Astrocyte of the cerebellum (primary cell): ENCODE data around the gene PLCL1.

Source experiments
- DNase-seq: peaks from one replicate; pipeline ENCODE4 v3.0.0-alpha.2; 2011; ENCODE audit warnings: low read depth
- H3K4me3 ChIP-seq: 2 replicates; pipeline ENCODE4 v1.5.1; 2011; ENCODE audit warnings: mild to moderate bottlenecking, low read depth, low read length, moderate library complexity
- in situ Hi-C: cut with HindIII; loops from 2 replicates; pipeline ENCODE4 v1.10.0; 2017; ENCODE audit warnings: low sequenced_read_pairs
- TF ChIP-seq, protein P1 (sequence below): IDR thresholded peaks from 2 replicates; pipeline ENCODE4 v1.5.1; 2012; ENCODE audit warnings: low read length, low read depth, moderate library complexity, mild to moderate bottlenecking; ENCODE audit errors: missing control alignments

PLCL1 gene

DNA sequence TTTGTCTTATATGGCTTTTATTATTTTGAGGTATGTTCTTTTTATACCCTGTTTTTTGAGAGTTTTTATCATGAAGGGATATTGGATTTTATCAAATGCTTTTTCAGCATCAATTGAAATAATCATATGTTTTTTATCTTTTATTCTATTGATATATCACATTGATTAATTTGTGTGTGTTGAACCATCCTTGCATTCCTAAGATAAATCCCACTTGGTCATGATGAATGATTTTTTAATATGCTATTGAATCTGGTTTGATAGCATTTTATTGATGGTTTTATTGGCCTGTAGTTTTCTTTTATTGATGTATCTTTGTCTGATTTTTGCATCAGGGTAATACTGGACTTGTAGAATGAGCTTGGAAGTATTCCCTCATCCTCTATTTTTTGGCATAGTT lies 160.3 kb downstream of the PLCL1 start:
- in situ Hi-C loops: no loop called here
- H3K4me3 ChIP-seq: no peak overlapping the region
- TF ChIP-seq, protein P1, sequence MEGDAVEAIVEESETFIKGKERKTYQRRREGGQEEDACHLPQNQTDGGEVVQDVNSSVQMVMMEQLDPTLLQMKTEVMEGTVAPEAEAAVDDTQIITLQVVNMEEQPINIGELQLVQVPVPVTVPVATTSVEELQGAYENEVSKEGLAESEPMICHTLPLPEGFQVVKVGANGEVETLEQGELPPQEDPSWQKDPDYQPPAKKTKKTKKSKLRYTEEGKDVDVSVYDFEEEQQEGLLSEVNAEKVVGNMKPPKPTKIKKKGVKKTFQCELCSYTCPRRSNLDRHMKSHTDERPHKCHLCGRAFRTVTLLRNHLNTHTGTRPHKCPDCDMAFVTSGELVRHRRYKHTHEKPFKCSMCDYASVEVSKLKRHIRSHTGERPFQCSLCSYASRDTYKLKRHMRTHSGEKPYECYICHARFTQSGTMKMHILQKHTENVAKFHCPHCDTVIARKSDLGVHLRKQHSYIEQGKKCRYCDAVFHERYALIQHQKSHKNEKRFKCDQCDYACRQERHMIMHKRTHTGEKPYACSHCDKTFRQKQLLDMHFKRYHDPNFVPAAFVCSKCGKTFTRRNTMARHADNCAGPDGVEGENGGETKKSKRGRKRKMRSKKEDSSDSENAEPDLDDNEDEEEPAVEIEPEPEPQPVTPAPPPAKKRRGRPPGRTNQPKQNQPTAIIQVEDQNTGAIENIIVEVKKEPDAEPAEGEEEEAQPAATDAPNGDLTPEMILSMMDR: no peak
- DNase-seq: no peak

DNA sequence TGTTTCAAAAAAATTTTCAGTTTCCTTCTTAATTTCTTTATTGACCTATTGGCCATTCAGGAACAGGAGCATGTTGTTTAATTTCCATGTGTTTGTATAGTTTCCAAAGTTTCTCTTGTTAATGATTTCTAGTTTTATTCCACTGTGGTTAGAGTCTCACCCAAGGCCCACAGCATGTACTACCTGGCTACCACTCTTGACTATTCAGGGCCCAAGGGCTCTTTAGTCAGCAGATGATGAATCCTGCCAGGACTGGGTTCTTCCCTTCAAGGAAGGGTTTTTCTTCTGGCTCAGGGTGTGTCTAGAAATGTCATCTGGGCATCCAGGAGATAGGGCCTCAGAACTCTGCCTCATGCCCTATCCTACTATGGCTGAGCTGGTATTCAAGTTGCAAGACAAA lies 161.4 kb downstream of the PLCL1 start:
- TF ChIP-seq, protein P1: no peak
- in situ Hi-C loops: no loop called here
- H3K4me3 ChIP-seq: no peak overlapping the region
- DNase-seq: no peak

DNA sequence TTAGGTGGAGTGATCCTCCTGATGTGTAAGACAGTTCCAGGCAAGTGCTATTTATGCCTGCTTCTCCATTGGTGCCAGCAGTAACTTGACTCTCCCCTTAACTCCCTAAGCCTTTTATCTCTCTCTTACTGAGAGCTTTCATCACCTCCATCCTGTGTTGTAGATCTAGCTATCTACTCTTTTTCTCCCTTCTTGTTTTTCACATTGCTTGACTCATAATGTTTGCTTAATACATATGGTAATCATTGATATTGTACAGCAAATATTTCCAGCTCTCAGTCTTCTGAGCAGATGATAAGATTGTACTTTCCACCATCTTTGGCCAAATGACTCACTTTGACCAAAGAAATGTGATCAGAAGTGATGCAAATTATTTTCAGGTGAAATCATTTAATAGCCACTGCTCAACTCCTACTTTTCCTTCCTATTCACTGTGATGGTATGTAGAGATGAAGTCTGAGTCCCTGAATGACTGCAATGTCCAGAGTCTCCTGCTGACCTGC lies 165.0 kb downstream of the PLCL1 start:
- DNase-seq: no peak
- no peak overlapping the region for H3K4me3 ChIP-seq
- in situ Hi-C loops: no loop called here
- TF ChIP-seq, protein P1: no peak

DNA sequence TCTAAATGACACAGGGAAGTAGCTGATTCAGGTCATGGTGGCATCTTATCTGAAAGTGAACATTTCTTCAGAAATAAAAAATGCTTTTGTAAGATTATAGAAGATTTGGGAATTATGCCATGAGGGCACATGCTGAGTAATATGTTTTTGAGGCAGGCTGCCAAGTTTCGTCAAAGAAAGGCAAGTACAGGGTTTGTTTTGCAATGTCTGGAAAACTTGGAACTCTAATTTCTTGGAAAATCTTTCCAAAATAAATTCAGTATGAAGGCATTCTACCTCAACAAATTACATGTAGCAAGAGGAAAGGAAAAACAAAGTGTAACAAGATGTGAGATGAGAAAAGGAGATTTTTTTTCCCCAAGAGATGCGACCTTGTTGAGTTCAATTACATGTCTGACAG lies 167.7 kb downstream of the PLCL1 start:
- TF ChIP-seq, protein P1: no peak
- DNase-seq: peak; percentile 76
- in situ Hi-C loops: no loop called here
- no peak overlapping the region for H3K4me3 ChIP-seq

DNA sequence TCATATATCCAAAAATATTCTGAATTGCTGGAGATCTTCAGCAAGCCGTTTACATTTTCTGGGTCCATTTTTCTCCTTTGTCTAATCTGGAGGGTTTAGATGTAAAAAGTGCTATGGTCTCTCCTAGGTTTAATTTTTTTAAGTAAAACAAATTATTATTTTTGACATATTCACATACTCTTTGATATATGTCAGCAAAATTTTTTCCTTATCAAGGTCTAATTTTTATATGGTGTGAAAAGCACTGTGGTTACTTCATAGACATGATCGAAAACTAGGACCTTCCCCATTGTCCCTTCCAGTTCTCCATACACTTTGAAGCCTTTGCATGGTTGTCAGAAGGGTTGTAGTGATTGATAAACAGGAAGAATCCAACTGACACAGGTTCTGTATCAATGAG lies 168.2 kb downstream of the PLCL1 start:
- no peak for DNase-seq
- in situ Hi-C loops: no loop called here
- H3K4me3 ChIP-seq: no peak overlapping the region
- TF ChIP-seq, protein P1: no peak

DNA sequence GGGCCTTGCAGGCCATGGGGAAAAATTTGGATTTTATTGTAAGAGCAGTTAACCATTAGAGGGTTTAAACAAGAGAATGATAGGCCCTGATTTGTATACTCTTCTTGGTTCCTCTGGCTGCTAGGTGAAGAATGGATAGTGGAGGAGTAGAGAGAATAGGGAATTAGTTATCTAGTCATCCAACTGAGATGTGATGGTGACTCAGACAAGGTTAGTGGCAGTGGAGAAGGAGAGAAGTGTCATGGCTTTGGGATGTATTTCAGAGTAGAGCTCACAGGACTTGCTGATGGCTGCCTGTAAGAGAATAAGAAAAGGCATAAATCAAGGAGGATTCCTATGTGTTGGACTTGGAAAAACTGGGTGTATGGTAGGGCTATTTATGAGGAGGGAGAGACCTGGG lies 169.4 kb downstream of the PLCL1 start:
- no peak overlapping the region for H3K4me3 ChIP-seq
- in situ Hi-C loops: no loop called here
- DNase-seq: no peak
- TF ChIP-seq, protein P1: no peak
